SKM-1 (cell line): ENCODE results near the gene RUSF1.
"Not testable (repeated sequence)": the region's sequence is repeated elsewhere in the genome, so short reads cannot be mapped to it uniquely, and the experiment has no call there.

Experiments
- DNase-seq: peaks from one replicate; lab custom pipeline; 2025; ENCODE audit not compliant: unreplicated experiment; lab: John Stamatoyannopoulos, UW

Gene RUSF1

DNA sequence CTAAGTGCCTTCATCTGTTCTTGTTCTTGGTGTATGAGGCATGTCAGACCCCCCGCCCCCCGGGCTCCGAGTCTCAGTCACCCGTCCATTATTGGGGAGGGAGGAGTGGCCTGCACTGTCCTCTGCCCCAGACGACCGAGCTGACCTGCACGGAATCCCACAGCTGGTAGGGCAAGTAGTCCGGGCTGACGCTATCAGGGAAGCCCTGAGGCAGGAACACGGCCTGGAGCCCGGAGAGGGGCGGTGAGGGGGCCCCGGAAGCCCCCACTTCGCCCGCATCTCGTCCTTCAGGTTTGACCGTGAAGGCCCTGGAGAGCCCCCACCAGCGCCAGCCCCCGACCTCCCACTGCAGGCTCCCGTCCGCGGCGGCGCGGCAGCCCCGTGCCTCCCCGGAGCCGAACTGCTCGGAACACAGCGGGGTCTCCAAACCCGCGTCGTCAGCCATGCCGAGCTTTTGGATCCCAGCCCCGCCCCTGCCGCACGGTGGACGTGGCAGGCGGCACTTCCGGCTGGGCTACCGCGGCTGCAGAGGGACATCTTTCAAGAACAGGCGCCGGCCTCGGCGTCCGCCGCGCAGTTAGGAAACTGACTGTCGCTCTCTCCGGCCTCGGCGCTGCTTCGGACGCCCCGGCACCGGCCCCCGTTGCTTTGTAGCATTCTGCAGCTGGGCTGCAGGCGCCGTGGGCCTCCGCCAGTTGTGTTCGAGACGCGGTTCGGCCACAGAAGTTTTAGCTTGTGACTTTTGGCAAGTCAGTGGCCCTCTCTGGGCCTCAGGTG is at the start of gene RUSF1:
Gene RUSF1 (minus strand): TSS at position 463 of the 777 bp plus-strand sequence. CDS start 18 bp downstream, at position 445.
- DNase-seq = peak; percentile 54

DNA sequence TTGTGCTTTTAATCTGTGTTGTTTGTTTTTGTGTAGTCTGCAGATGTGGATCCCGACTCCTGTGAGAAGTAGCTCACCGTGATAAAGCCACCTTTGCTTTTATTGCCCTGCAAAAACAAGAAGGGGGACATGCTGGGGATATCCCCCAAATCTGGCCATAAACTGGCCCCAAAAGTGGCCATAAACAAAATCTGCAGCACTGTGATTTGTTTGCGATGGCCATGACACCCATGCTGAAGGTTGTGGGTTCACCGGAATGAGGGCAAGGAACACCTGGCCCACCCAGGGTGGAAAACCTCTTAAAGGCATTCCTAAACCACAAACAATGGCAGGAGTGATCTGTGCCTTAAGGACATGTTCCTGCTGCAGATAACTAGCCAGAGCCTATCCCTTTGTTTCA is 34.6 kb upstream of the RUSF1 start:
- no peak for DNase-seq

DNA sequence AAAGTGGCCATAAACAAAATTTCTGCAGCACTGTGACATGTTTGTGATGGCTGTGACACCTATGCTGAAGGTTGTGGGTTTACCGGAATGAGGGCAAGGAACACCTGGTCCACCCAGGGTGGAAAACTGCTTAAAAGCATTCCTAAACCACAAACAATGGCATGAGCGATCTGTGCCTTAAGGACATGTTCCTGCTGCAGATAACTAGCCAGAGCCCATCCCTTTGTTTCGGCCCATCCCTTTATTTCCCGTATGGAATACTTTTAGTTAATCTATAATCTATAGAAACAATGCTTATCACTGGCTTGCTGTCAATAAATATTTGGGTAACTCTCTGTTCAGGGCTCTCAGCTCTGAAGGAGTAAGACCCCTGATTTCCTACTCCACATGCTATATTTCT is 31.6 kb upstream of the RUSF1 start:
- not testable (repeated sequence) for DNase-seq

DNA sequence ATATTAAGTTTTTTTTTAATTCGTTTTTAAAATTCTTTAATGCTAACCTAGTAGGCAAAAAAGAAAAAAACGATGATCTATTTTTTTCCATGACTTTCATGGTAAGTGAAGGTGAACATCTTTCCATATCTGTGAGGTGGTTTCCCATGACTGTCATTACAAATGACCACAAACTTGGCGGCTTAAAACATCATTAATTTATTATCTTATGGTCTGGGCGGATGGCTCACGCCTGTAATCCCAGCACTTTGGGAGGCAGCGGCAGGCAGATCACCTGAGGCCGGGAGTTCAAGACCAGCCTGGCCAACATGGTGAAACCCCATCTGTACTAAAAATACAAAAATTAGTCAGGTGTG is 30.0 kb upstream of the RUSF1 start:
- DNase-seq = not testable (repeated sequence)

DNA sequence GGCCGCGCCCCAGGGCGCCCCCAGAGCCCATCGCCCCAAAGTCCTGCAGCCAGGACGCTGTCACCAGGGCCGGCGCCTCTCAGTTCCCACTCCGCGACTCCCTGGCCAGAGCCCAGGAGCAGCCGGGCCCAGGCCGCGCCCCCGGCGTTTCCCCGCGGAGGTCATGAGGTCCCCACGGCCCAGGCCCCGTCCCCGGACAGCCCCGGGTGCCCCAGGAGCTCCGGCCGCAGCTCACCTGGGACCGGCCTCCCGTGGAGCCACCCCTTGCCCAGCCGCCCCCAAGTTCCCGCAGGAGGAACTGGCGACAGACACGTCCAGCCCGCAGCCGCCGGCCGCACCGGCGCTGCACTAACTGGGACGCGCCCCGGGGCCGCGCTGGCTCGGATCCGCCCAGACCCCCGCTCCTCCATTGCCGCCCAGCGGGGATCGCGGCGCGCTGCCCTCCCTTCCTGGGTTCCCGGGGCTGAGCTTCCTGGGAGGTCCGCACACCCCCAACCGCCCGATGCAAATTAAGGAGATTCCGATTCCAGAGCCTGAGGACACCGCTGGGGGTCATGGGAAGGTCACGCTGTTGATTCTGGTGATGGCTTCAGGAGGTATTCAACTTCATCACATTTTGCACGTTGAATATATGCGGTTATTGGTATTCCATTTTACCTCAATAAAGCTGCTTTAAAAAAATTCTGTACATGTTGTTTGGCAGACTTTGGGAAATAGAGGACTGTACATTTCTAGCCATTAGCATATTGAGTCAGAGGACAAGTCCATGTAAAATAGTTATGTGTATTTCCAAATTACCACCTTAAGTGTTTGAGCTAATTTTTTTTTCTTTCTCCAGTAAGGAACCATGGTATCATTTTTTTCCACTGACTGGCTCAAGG is 29.4 kb upstream of the RUSF1 start:
- DNase-seq = no peak

DNA sequence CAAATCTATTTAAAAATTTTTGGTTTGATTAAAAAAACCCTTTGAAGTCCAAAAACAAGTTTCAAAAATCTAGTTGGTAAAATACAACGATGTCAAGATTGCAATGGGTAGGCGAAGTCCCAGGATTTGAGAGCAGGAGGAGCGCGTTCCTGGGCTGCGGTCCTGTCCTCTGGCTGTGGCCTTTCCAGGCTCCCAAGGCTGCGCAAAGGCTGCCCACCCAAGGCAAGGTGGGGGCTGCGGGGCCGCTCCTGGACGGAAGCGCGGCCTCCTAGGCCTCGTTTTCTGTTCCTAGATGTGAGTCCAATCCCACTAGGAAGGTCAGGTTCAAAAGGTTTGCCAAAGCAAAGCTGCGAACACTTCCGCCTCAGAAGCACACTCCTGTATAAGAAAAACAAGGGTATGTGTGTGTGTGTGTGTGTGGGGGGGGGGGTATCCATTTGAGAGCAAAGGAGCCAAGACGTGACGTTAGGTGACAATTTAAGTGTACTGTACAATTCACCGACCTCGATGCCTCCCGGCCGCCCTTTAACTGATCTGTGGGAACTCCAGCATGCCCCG is 28.7 kb upstream of the RUSF1 start:
- no peak for DNase-seq

DNA sequence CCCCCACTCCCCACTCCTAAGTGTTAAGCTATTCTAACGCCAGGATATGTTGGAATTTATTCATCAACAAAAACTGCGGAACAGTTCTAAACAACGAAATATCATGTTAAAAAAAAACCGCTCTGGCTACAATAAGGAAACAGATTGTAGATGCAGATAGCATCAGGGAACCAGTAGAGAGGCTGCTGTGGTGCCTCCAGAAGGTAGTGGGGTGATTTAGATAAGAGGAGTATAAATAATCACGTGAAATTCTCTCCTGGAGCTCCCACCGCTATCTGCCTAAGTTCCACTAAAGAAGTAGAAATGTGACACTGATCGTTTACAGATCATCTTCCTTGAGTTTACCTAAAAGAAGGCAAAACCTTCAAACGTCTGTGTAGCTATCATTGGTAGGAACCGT is 27.5 kb upstream of the RUSF1 start:
- DNase-seq = no peak

DNA sequence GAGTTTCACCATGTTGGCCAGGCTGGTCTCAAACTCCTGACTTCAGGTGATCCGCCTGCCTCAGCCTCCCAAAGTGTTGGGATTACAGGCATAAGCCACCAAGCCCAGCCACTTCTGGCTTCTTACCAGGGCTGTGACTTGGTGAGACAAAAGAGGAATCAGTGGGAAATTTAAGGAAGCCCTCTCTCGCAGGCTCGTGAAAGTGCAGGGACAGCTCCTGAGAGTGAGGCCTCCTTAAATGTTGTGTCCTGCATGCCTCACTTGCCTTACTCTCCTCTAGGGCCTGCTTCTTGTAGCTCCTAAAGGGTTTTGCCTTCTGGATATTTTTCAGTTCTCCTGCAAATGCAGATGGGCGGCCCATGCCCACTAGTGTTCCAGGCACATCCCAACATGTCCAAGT is 24.7 kb upstream of the RUSF1 start:
- no peak for DNase-seq

DNA sequence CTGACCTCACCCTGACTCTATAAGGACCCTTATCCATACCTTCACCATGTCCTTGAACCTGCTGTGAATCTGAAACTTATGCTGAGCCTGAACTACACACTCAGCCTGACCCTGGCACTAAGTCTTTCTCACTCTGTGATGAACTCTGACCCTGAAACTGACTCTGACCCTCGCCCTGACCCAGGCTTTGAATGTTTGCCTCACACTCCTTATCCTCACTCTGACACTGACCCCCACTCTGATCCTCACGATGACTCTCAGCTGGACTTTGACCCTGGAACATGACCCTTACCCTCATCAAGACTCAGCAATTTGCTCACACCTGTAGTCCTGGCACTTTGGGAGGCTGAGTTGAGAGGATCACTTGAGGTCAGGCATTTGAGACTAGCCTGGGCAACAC is 23.9 kb upstream of the RUSF1 start:
- no peak for DNase-seq

DNA sequence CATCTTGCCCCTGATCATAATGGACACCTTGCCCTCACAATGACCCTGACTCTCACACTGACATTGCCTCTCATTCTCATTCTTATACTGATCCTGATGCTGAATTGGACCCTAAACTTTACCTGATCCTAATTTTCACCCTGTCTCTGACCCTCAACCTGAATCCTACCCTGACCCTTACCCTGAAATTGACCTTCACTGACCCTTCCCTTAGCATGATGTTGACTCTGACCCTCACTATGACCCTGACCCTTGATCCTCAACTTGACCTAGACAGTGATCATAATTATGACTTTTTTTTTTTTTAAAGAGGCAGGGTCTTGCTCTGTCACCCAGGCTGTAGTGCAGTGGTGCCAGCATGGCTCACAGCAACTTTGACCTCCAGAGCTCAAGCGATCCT is 22.9 kb upstream of the RUSF1 start:
- DNase-seq = no peak

DNA sequence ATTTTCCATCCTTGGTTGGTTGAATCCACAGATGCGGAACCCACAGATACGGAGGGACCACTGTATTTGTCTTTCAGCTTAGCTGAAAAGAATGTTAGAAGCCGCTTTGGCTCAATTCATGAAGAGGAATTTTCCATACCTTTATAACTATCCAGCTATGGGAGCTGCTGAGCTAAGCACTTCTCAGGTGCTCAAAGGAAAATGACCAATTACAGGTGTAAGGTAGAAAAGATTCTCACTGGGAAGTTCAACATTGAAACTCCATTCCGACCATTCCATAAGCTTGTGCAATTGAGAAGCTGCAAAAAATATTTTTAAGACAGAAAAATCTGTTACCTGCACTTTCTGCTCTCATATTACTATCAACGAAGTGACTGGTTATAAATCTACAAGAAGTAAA is 22.2 kb upstream of the RUSF1 start:
- DNase-seq = no peak

DNA sequence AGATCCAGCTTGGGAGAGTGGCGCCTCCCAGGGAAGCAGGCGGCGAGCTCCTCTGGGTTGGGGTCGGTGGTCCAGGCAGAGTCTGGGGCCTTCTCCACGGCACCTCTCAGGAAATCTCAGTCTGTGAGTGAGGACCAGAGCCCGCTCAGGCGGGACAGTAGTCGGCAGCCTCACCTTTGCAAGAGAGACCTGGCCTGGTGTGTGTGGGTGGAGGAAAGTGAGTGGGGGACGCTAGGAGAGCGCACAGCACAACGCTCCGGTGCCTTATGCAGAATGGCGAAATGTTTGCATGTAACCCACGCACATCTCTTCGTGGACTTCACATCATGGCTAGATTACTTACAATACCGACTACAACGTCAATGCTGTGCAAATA is 21.7 kb upstream of the RUSF1 start:
- no peak for DNase-seq

DNA sequence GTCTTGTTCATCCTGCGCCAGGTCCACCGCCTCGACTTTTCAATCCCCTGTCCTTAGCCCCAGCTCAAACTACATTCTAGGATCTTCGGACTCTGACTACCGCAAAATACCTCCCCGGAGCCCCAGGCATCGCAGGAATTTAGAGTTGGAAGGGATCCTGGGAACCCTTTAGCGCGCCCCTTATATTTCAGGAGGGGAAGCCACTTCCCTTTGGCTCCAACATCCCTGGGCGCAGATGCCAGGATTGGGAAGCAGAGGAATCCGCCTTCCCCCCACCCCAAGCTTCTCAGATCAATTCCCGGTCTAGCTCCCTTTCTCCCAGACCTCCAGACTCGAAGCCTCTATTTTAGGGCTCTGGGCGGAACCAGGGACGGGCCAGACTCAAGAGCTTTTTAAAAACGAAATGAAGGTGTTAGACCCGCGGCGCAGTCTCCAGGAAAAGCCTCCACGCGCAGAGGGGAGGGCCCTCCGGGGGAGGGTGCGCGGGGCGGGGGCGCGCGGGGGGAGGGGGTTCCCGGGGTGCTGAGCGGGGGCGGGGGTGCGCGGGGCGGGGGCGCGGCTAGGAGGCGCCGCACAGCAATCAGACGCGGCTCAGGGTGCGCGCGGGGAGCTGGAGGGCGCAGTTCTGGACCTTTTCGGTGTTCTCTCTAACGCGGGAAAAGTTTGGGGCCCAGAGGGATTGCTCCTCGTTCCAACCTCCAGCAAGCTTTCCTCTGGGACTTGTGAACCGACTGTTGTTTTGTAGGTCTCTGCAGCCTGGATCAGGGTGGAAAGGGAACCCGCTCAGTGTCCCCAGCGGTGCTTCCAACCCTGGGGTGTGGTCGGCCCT is 21.1 kb upstream of the RUSF1 start:
- no peak for DNase-seq

DNA sequence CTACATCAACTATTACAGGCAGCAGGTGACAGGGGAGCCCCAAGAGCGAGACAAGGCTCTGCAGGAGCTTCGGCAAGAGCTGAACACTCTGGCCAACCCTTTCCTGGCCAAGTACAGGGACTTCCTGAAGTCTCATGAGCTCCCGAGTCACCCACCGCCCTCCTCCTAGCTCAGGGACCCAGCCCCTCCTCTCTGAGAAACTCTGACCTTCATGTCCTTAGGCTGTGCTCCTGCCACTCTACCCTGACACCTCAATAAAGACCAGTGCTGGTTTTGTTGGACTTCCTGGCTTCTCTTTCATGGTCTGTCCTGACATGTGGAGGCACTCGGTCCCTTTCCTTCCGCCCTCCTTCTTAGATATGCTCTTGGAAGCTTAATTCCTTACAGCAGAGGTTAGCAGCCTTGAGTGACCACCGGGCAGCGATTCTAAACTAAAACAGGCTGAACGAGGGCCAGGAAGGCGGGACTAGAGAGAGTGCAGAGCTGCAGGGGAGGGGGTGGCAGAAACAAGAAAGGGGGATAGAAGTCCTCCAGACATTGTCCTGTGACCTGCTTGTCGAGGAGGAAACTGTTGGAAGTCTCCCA is 20.4 kb upstream of the RUSF1 start:
- DNase-seq = no peak

DNA sequence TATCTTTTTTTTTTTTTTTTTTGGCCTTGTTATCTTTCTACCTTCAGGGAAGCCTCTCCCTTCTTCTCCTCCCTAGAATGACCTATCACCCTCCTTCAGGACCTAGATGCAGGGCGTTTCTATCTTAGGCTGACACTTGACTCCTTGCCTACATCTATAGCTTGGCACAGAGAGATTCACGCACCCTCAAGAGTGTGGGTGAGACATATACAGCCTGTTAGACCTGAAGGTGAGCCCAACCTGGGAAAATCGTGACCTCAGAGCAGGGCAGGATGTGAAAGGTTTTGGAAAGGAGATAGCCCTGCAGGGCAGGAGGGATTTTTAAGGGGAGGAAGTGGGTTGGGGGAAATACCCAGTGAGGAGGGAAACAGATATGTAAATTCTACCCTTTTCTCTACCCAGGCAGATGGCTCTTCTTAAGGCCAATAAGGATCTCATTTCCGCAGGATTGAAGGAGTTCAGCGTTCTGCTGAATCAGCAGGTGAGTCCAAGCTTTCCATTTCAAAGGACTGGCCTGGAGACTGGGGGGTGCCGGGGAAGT is 19.6 kb upstream of the RUSF1 start, which contains the start of gene AHSP:
Gene AHSP (plus strand): TSS at position 167 of the 541 bp plus-strand sequence. CDS start 240 bp downstream, at position 407.
- DNase-seq = no peak

DNA sequence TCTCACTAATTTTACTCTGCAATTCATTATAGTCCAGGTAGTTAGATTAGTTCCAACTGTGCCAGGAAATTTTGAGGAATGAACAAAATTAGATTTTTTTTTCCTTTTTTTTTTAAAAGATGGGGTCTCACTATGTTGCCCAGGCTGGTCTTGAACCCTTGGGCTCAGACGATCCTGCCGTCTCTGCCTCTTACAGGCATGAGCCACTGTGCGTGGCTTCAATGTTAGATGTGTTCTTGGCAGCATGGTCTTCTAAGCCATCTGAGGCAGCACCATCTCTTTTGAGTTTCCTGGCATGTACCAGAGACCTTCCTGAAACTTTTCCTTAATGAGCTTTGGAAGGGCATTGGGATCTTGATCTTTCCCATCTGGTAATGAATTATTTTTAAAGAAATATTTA is 16.9 kb upstream of the RUSF1 start:
- no peak for DNase-seq

DNA sequence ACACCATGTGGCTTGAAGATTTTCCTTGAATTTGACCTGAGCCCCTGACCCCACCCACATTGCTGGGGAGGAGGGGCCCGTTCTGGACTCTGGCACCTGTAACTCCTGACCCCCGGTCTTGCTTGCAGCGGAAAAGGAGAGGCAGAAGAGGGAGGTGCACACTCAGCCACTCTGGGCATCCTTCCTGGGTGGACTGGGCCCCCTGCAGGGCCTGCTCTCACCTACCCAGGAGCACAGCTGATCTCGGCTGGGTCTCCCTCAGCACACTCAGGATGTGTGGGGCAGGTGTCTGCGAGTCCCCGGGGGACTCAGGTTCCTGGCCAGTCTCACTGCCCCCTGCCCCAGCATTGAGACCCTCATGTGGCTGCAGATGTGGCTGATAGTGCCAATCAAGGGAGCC is 15.6 kb upstream of the RUSF1 start:
- not testable (repeated sequence) for DNase-seq

DNA sequence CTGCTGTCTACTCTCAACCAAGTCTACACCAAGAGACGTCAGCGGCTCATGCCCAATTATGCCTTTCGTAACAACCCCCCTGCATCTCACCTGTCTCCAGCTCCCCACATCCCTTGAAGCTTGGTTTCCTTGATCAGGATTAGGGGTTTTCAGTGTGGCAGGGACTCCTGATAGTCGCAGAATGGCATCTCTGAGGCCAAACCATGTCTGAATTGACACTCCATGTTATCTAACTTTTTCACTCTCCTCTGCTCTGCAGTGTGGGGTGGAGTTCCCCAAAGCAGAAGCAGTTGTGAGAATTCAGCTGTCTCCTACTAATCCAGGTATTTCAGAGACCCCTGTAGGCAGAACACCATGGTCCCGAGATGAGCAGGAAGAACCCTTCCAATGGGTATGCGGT is 13.9 kb upstream of the RUSF1 start:
- no peak for DNase-seq

DNA sequence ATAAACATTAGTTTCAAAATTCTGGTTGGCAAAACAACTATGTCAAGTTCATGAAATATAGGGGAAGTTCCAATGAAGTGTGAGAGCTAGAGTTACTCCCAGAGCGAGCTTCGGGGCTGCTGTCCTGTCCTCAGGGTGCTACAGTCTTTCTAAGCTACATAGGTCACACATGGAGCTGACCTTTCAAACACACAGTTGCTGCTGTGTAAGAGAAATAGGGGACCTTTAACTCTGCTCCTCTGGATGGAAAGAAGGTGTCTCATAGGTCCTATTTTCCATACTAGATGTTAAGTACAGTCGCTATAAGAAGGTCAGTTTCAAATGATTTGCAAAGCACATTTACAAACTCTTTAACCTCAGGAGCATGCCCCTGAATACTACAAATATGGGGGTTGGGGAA is 13.2 kb upstream of the RUSF1 start:
- no peak for DNase-seq

DNA sequence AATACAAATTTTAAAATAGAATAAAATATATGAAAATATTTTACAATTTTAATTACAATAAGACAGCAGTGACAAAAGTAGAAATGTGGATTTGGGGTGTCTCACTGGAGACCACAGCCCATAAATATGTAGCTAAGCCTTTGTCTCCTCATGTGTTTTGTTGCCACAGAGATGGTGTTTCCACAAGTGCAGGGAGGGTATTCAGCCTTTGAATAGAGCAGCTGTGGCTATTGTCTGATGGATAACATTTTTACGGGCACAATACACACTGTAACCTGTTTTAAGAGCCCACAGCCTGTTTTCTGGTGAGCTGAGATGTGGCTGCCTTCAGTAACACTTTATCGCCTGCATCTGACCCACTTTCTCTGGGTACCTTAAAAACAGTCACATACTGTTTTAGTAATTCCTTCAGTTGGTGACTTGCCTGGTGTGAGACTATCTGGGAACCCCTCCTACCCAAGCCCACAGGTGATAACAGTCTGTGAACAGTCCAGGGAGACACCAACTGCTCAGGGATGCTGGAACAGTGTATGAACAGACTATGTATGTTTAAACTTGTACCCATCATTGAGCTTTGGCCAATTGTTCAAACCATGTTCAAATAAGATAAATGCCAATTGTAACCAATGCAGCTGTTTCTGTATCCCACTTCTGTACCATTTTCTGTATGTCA is 11.7 kb upstream of the RUSF1 start:
- DNase-seq = no peak
